ENCODE data around the gene GAS7.
A peak's percentile ranks its signal among the peaks of the same experiment; 100 is the strongest.

The GAS7 gene

DNA sequence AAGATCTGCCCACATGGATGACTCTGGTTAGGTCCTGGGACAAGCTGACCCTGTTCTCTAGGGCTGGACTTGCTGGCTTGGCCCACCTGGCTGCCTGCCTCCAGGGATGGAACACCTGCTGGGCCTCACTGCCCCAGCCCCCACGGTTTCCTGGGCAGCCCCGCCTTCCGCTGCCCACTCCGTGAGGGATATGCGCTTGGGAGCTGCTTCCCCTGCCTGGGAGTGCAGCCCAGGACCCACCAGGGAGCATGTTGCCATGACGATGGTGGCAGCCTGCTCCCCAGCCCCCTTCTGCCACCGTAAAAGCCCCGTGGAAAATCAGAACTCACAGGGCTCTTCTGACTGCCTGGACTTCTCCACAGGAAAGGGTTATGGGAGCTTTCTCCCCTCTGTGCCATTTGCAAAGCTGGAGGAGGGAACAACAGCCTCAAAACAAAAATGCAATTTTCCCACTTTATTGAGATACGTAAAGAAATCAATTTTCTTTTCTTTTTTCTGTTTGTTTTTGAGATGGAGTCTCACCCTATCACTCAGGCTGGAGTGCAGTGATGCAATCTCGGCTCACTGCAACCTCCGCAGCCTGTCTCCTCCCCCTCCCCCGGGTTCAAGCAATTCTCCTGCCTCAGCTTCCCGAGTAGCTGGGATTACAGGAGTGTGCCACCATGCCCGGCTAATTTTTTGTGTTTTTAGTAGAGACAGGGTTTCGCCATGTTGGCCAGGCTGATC lies 18.0 kb upstream of the GAS7 start:
- Histone ChIP-seq H3K4me3 (ENCODE audit: control insufficient read depth in 1 of 7, extremely low read depth in 1 of 7, insufficient read depth in 4 of 7, low read depth in 2 of 7, low read length in 6 of 7) (no peak overlapping the region), H3K27ac (ENCODE audit: insufficient read depth in 1 of 2, low read depth in 1 of 2, low read length in 2 of 2, poor library complexity in 1 of 2, severe bottlenecking in 2 of 2) (no peak overlapping the region), H3K27me3 (replicated peaks in 2 of 5; ENCODE audit: control insufficient read depth in 4 of 5, insufficient read depth in 5 of 5, low read length in 4 of 5) (no peaks in the 10 kb centered on the region), H3K36me3 (ENCODE audit: control insufficient read depth in 4 of 4, insufficient read depth in 4 of 4, low read length in 3 of 4) (no peaks in the 10 kb centered on the region), H3K9me3 (ENCODE audit: control extremely low read depth in 1 of 5, control insufficient read depth in 4 of 5, insufficient read depth in 2 of 5, low read depth in 1 of 5, low read length in 4 of 5) (peaks cover 0 to 8% (median 0%) of the 10 kb centered on the region in 5 experiments), H3K4me1 (ENCODE audit: control extremely low read depth in 1 of 4, control insufficient read depth in 4 of 4, insufficient read depth in 4 of 4, low read length in 3 of 4) (no peaks in the 10 kb centered on the region)
- WGBS (ENCODE audit: insufficient coverage): 78% methylated on average over 10 of the region's 15 CpGs
- no peak for DNase-seq
- POLR2A ChIA-PET: no interaction called here
- CTCF ChIA-PET: no interaction called here

DNA sequence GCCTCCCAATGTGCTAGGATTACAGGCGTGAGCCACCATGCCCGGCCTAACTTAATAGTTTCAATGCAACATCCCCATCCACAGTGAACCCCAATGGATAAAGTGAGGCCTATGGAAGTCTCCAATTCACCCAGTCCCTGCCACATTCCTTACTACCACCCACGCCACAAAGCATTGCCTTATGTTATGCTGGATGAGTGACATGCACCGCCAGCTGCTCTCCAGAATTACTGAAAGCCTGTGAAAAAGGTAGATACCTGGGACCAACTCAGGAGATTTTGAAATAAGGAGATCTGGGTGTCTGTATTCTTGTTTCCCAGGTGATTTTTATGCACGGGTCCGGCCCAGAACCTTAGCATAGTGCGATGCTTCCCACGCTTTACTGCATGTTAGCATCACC lies 16.9 kb upstream of the GAS7 start:
- ChIA-PET CTCF (interaction anchor here (3.2 kb wide), 1 partner anchor 11 kb away, joined by 11 read pairs; no protein-coding TSS in a partner anchor), POLR2A (no interaction called here)
- no peak overlapping the region for H3K27ac ChIP-seq (ENCODE audit: insufficient read depth in 1 of 2, low read depth in 1 of 2, low read length in 2 of 2, poor library complexity in 1 of 2, severe bottlenecking in 2 of 2)
- no peak overlapping the region for H3K4me3 ChIP-seq (ENCODE audit: control insufficient read depth in 1 of 7, extremely low read depth in 1 of 7, insufficient read depth in 4 of 7, low read depth in 2 of 7, low read length in 6 of 7)
- WGBS (ENCODE audit: insufficient coverage): 100% methylated on average over 1 of the region's 8 CpGs
- H3K9me3 ChIP-seq (ENCODE audit: control extremely low read depth in 1 of 5, control insufficient read depth in 4 of 5, insufficient read depth in 2 of 5, low read depth in 1 of 5, low read length in 4 of 5): peaks cover 0 to 8% (median 0%) of the 10 kb centered on the region in 5 experiments
- no peaks in the 10 kb centered on the region for H3K36me3 ChIP-seq (ENCODE audit: control insufficient read depth in 4 of 4, insufficient read depth in 4 of 4, low read length in 3 of 4)
- no peaks in the 10 kb centered on the region for H3K4me1 ChIP-seq (ENCODE audit: control extremely low read depth in 1 of 4, control insufficient read depth in 4 of 4, insufficient read depth in 4 of 4, low read length in 3 of 4)
- no peaks in the 10 kb centered on the region for H3K27me3 ChIP-seq (replicated peaks in 2 of 5; ENCODE audit: control insufficient read depth in 4 of 5, insufficient read depth in 5 of 5, low read length in 4 of 5)
- no peak for DNase-seq

DNA sequence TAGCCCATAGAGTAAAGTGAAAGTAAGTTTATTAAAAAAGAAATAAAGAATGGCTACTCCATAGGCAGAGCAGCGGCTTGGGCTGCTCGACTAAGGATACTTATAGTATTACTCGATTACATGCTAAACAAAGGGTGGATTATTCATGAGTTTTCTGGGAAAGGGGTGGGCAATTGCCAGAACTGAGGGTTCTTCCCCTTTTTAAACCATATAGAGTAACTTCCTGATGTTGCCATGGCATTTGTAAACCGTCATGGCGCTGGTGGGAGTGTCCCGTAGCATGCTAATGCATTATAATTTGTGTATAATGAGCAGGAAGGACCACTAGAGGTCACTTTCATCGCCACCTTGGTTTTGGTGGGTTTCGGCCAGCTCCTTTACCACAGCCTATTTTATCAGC lies 13.3 kb upstream of the GAS7 start:
- Histone ChIP-seq H3K36me3 (ENCODE audit: control insufficient read depth in 4 of 4, insufficient read depth in 4 of 4, low read length in 3 of 4) (no peaks in the 10 kb centered on the region), H3K4me1 (ENCODE audit: control extremely low read depth in 1 of 4, control insufficient read depth in 4 of 4, insufficient read depth in 4 of 4, low read length in 3 of 4) (peaks cover 0 to 14% (median 4%) of the 10 kb centered on the region in 4 experiments), H3K27ac (ENCODE audit: insufficient read depth in 1 of 2, low read depth in 1 of 2, low read length in 2 of 2, poor library complexity in 1 of 2, severe bottlenecking in 2 of 2) (no peak overlapping the region), H3K27me3 (replicated peaks in 2 of 5; ENCODE audit: control insufficient read depth in 4 of 5, insufficient read depth in 5 of 5, low read length in 4 of 5) (no peaks in the 10 kb centered on the region), H3K9me3 (ENCODE audit: control extremely low read depth in 1 of 5, control insufficient read depth in 4 of 5, insufficient read depth in 2 of 5, low read depth in 1 of 5, low read length in 4 of 5) (no peaks in the 10 kb centered on the region), H3K4me3 (ENCODE audit: control insufficient read depth in 1 of 7, extremely low read depth in 1 of 7, insufficient read depth in 4 of 7, low read depth in 2 of 7, low read length in 6 of 7) (no peak overlapping the region)
- DNase-seq: peak in 2 of 3 donors; percentile 35 to 37
- WGBS (ENCODE audit: insufficient coverage): 96% methylated on average over 5 of the region's 8 CpGs
- ChIA-PET CTCF (no interaction called here), POLR2A (no interaction called here)

DNA sequence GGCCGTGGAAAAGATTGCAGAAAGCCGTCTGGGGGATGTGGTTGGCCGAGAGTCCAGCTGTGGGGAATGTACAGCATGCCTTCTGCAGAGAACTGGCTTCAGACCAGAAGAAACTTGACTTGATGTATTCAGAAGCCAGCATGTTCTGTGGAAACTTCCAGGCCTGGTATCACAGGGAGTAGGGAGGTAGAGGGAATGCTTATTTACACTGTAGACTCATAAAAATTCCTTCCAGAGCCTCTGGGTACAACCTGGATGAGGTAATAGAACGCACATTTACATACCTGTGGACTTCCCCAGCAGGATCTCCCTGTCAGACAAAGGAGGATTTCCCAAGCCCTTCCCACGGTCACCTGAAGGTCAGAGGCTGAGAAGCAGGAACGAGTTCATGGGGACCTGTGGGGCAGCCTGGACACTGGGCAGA lies 11.8 kb upstream of the GAS7 start:
- ChIA-PET POLR2A (no interaction called here), CTCF (no interaction called here)
- Histone ChIP-seq H3K27ac (ENCODE audit: insufficient read depth in 1 of 2, low read depth in 1 of 2, low read length in 2 of 2, poor library complexity in 1 of 2, severe bottlenecking in 2 of 2) (no peak overlapping the region), H3K4me3 (ENCODE audit: control insufficient read depth in 1 of 7, extremely low read depth in 1 of 7, insufficient read depth in 4 of 7, low read depth in 2 of 7, low read length in 6 of 7) (no peak overlapping the region), H3K4me1 (ENCODE audit: control extremely low read depth in 1 of 4, control insufficient read depth in 4 of 4, insufficient read depth in 4 of 4, low read length in 3 of 4) (peaks cover 0 to 14% (median 4%) of the 10 kb centered on the region in 4 experiments), H3K27me3 (replicated peaks in 2 of 5; ENCODE audit: control insufficient read depth in 4 of 5, insufficient read depth in 5 of 5, low read length in 4 of 5) (no peaks in the 10 kb centered on the region), H3K36me3 (ENCODE audit: control insufficient read depth in 4 of 4, insufficient read depth in 4 of 4, low read length in 3 of 4) (no peaks in the 10 kb centered on the region), H3K9me3 (ENCODE audit: control extremely low read depth in 1 of 5, control insufficient read depth in 4 of 5, insufficient read depth in 2 of 5, low read depth in 1 of 5, low read length in 4 of 5) (peaks cover 2 to 11% (median 10%) of the 10 kb centered on the region in 5 experiments)
- no peak for DNase-seq
- 100% methylated on average over 4 of the region's 6 CpGs for WGBS (ENCODE audit: insufficient coverage)

DNA sequence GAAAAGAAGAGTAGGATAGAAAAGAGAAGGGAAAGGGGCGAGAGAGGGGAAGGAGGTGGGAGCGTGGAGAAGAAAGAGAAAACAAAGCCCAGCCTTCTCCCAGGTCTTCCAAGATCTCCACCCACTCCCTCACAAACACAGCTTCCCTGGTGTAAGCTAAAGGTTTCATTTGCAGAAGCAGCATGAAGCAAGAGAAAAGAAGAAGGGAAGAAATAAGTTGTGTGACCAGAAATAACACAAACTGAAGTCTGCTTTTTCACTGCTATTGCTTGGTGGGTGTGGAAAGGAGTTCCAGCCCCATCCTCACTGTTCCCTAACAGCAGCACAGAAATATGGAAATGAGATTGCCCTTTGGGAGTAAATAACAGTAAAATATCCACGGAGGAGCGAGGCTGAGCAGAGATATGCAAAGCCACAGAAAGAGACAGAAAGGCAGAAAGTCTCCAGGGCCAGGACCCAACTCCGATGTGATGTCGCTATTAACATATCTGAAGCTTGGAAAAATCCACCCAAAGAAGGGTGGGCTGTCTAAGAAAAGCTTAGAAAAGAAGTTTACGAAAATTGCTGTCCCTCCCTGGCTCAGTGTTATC lies 10.3 kb upstream of the GAS7 start:
- H3K27ac ChIP-seq (ENCODE audit: insufficient read depth in 1 of 2, low read depth in 1 of 2, low read length in 2 of 2, poor library complexity in 1 of 2, severe bottlenecking in 2 of 2): no peak overlapping the region
- no peaks in the 10 kb centered on the region for H3K27me3 ChIP-seq (replicated peaks in 2 of 5; ENCODE audit: control insufficient read depth in 4 of 5, insufficient read depth in 5 of 5, low read length in 4 of 5)
- H3K4me1 ChIP-seq (ENCODE audit: control extremely low read depth in 1 of 4, control insufficient read depth in 4 of 4, insufficient read depth in 4 of 4, low read length in 3 of 4): peaks cover 0 to 14% (median 4%) of the 10 kb centered on the region in 4 experiments
- ChIA-PET CTCF (interaction anchor here (1.2 kb wide), 1 partner anchor 9 kb away, joined by 3 read pairs; no protein-coding TSS in a partner anchor), POLR2A (no interaction called here)
- peaks cover 4 to 20% (median 13%) of the 10 kb centered on the region in 5 experiments for H3K9me3 ChIP-seq (ENCODE audit: control extremely low read depth in 1 of 5, control insufficient read depth in 4 of 5, insufficient read depth in 2 of 5, low read depth in 1 of 5, low read length in 4 of 5)
- 95% methylated on average over 5 of the region's 7 CpGs for WGBS (ENCODE audit: insufficient coverage)
- no peak for DNase-seq
- no peaks in the 10 kb centered on the region for H3K36me3 ChIP-seq (ENCODE audit: control insufficient read depth in 4 of 4, insufficient read depth in 4 of 4, low read length in 3 of 4)
- H3K4me3 ChIP-seq (ENCODE audit: control insufficient read depth in 1 of 7, extremely low read depth in 1 of 7, insufficient read depth in 4 of 7, low read depth in 2 of 7, low read length in 6 of 7): no peak overlapping the region

DNA sequence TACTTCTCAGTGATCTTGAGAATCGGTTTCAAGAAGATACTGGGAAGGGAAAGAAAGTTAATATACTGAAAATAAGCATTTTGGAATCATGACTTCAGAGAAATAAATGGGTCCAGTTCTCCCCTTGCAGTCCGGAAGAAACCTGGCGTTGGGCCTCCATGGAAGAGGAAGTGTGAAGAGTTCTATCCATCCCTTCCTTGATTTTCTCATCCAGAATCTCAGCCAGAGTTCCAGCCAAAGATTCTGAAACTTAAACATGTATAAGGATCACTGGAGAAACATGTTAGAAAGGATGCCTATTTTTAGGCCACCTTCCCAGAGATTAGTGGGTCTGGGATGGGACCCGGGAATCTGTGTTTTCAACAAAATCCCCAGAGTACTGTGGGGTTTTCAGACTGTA lies 8.7 kb upstream of the GAS7 start:
- Histone ChIP-seq H3K4me1 (ENCODE audit: control extremely low read depth in 1 of 4, control insufficient read depth in 4 of 4, insufficient read depth in 4 of 4, low read length in 3 of 4) (peaks cover 0 to 14% (median 4%) of the 10 kb centered on the region in 4 experiments), H3K27ac (ENCODE audit: insufficient read depth in 1 of 2, low read depth in 1 of 2, low read length in 2 of 2, poor library complexity in 1 of 2, severe bottlenecking in 2 of 2) (no peak overlapping the region), H3K9me3 (ENCODE audit: control extremely low read depth in 1 of 5, control insufficient read depth in 4 of 5, insufficient read depth in 2 of 5, low read depth in 1 of 5, low read length in 4 of 5) (peaks cover 4 to 21% (median 13%) of the 10 kb centered on the region in 5 experiments), H3K36me3 (ENCODE audit: control insufficient read depth in 4 of 4, insufficient read depth in 4 of 4, low read length in 3 of 4) (no peaks in the 10 kb centered on the region), H3K27me3 (replicated peaks in 2 of 5; ENCODE audit: control insufficient read depth in 4 of 5, insufficient read depth in 5 of 5, low read length in 4 of 5) (no peaks in the 10 kb centered on the region), H3K4me3 (ENCODE audit: control insufficient read depth in 1 of 7, extremely low read depth in 1 of 7, insufficient read depth in 4 of 7, low read depth in 2 of 7, low read length in 6 of 7) (no peak overlapping the region)
- DNase-seq: no peak
- ChIA-PET POLR2A (no interaction called here), CTCF (interaction anchor here (1.1 kb wide), 1 partner anchor 20 kb away, joined by 3 read pairs; no protein-coding TSS in a partner anchor)
- WGBS (ENCODE audit: insufficient coverage): 100% methylated on average over 1 of the region's 4 CpGs

DNA sequence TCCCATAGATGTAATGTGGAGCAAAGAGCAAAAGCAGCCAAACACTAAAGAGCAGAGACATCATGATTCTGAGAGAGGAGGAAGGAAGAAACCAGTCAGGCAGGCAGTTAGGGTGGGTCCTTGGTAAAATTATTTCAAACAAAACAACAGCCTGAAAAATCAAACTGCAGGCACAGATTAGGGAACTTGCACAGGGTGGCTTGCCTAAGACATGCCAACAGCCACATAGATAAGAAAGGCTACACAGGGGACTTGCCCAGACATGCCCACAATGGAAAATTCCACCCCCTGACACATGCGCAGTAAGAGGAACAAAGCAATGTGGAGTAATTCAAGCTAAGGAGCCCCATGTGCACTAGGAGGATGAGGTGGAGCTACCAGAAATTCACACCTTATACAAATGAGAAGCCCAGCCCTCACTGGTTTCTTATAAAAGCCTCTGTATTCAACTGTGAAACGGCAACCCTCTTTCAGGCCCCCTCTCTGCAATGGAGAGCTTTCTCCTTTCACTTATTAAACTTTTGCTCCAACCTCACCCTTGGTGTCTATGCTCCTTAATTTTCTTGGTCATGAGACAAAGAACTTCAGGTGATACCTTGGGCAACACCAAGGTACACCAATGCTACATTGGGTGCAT lies 7.3 kb upstream of the GAS7 start:
- peaks cover 0 to 14% (median 4%) of the 10 kb centered on the region in 4 experiments for H3K4me1 ChIP-seq (ENCODE audit: control extremely low read depth in 1 of 4, control insufficient read depth in 4 of 4, insufficient read depth in 4 of 4, low read length in 3 of 4)
- peaks cover 0 to 2% (median 0%) of the 10 kb centered on the region in 5 experiments for H3K27me3 ChIP-seq (replicated peaks in 2 of 5; ENCODE audit: control insufficient read depth in 4 of 5, insufficient read depth in 5 of 5, low read length in 4 of 5)
- ChIA-PET CTCF (no interaction called here), POLR2A (no interaction called here)
- H3K9me3 ChIP-seq (ENCODE audit: control extremely low read depth in 1 of 5, control insufficient read depth in 4 of 5, insufficient read depth in 2 of 5, low read depth in 1 of 5, low read length in 4 of 5): peaks cover 4 to 21% (median 13%) of the 10 kb centered on the region in 5 experiments
- H3K4me3 ChIP-seq (ENCODE audit: control insufficient read depth in 1 of 7, extremely low read depth in 1 of 7, insufficient read depth in 4 of 7, low read depth in 2 of 7, low read length in 6 of 7): no peak overlapping the region
- DNase-seq: peak; percentile 18 to 83 (median 73)
- H3K27ac ChIP-seq (ENCODE audit: insufficient read depth in 1 of 2, low read depth in 1 of 2, low read length in 2 of 2, poor library complexity in 1 of 2, severe bottlenecking in 2 of 2): no peak overlapping the region
- 88% methylated on average over 1 of the region's 2 CpGs for WGBS (ENCODE audit: insufficient coverage)
- H3K36me3 ChIP-seq (ENCODE audit: control insufficient read depth in 4 of 4, insufficient read depth in 4 of 4, low read length in 3 of 4): no peaks in the 10 kb centered on the region
